Nephron (organoid): ENCODE measurements around the gene TRIO.

ENCODE experiments used
- H3K27ac Mint-ChIP-seq, 3 experiments: 2 replicates each; pipeline ENCODE4 v1.8.0; 2020; ENCODE audit warnings: mixed read lengths in 3 of 3, mild to moderate bottlenecking in 2 of 3, moderate library complexity in 1 of 3
- H3K27me3 Mint-ChIP-seq: 2 replicates; pipeline ENCODE4 v1.8.0; 2021; ENCODE audit warnings: low read depth, mild to moderate bottlenecking, moderate library complexity, mixed read lengths
- H3K36me3 Mint-ChIP-seq: 2 replicates; pipeline ENCODE4 v1.8.0; 2020; ENCODE audit warnings: low read depth, mixed read lengths
- H3K4me1 Mint-ChIP-seq: 2 replicates; pipeline ENCODE4 v1.8.0; 2020; ENCODE audit warnings: mixed read lengths
- H3K4me3 Mint-ChIP-seq, 3 experiments: 2 replicates each; pipeline ENCODE4 v1.8.0; 2020; ENCODE audit warnings: mild to moderate bottlenecking in 3 of 3, mixed read lengths in 3 of 3, moderate library complexity in 2 of 3
- H3K9me3 Mint-ChIP-seq: 2 replicates; pipeline ENCODE4 v1.8.0; 2020; ENCODE audit warnings: mixed read lengths
- TF ChIP-seq, protein P1 (sequence below), 3 experiments: fragments of 200-600 bp; sonication (generic); IDR thresholded peaks; one replicate each; pipeline ENCODE4 v1.5.0; 2021; ENCODE audit warnings: antibody characterized with exemption in 3 of 3; ENCODE audit not compliant: unreplicated experiment in 3 of 3

TRIO gene

DNA sequence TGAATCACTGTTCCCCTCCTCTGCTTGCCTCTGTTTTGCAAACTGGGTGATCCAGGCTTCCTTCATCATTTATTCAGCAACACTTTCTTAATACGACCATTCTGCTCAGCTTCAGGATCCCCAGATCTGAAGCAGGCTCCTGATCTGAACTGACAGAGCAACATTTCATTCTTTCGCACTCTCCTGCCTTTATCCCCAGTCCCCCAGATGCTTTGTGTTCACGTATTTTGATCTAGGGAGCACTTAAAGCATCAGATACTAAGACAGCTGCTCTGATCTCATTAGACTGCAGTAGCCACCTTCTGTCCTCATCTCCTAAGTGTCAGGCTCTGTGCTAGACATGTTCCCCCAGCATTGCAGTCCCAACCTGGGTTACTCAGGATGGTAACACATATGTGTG, 158.0 kb downstream of the TRIO start:
- peaks cover 40% of the 10 kb centered on the region for H3K36me3 Mint-ChIP-seq
- H3K4me3 Mint-ChIP-seq: no peak overlapping the region
- H3K27ac Mint-ChIP-seq: peak overlapping the region in 1 of 3 experiments; percentile 26
- H3K9me3 Mint-ChIP-seq: no peaks in the 10 kb centered on the region
- peaks cover 18% of the 10 kb centered on the region for H3K4me1 Mint-ChIP-seq
- TF ChIP-seq, protein P1, sequence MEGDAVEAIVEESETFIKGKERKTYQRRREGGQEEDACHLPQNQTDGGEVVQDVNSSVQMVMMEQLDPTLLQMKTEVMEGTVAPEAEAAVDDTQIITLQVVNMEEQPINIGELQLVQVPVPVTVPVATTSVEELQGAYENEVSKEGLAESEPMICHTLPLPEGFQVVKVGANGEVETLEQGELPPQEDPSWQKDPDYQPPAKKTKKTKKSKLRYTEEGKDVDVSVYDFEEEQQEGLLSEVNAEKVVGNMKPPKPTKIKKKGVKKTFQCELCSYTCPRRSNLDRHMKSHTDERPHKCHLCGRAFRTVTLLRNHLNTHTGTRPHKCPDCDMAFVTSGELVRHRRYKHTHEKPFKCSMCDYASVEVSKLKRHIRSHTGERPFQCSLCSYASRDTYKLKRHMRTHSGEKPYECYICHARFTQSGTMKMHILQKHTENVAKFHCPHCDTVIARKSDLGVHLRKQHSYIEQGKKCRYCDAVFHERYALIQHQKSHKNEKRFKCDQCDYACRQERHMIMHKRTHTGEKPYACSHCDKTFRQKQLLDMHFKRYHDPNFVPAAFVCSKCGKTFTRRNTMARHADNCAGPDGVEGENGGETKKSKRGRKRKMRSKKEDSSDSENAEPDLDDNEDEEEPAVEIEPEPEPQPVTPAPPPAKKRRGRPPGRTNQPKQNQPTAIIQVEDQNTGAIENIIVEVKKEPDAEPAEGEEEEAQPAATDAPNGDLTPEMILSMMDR (IDR thresholded peaks at IDR 0.05; ENCODE audit: unreplicated experiment in 3 of 3): no peak
- H3K27me3 Mint-ChIP-seq: no peaks in the 10 kb centered on the region

DNA sequence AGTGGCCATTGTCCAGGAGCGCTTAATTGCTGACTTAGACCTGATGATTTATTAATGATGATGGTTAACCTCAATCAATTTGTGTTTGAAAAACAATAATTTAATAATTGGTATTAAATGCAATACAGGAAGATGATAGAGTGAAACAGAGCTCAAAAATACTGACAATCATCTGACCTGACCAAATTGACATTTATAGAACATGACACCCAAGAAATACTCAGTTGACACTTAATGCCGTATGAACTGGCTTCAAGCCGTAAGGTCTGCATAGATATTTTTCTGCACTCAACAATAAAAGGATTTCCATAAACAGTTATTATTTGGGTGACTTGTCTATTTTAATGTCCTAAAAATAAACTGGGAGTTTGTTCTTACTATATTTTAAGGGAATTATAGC, 159.2 kb downstream of the TRIO start:
- Mint-ChIP-seq H3K9me3 (no peaks in the 10 kb centered on the region), H3K4me3 (no peak overlapping the region), H3K4me1 (peaks cover 11% of the 10 kb centered on the region), H3K27ac (no peak overlapping the region), H3K36me3 (peaks cover 41% of the 10 kb centered on the region), H3K27me3 (no peaks in the 10 kb centered on the region)
- TF ChIP-seq, protein P1 (IDR thresholded peaks at IDR 0.05; ENCODE audit: unreplicated experiment in 3 of 3): no peak

DNA sequence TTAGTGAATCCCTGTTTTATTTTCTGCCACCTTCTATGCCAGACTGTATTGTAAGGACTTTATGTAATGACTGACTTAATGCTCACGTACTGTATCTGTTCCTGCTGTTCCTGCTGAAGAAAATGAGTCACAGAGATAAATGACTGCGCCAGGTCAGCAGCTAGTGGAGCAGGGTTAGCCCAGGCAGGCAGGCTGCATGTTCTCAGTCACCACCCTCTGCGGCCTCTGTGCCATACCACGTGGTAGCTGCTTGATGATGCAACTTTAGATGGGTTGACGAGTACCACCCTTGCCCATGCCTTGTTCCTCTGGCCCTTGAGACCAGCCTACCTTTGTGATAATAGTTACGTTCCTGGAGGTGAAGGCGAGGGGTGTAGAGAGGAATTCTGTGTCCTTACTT, 161.9 kb downstream of the TRIO start:
- peaks cover 6% of the 10 kb centered on the region for H3K4me1 Mint-ChIP-seq
- no peaks in the 10 kb centered on the region for H3K27me3 Mint-ChIP-seq
- TF ChIP-seq, protein P1 (IDR thresholded peaks at IDR 0.05; ENCODE audit: unreplicated experiment in 3 of 3): no peak
- H3K36me3 Mint-ChIP-seq: peaks cover 54% of the 10 kb centered on the region
- no peaks in the 10 kb centered on the region for H3K9me3 Mint-ChIP-seq
- no peak overlapping the region for H3K4me3 Mint-ChIP-seq
- H3K27ac Mint-ChIP-seq: no peak overlapping the region

- H3K36me3 Mint-ChIP-seq: peaks cover 54% of the 10 kb centered on the region
- H3K4me1 Mint-ChIP-seq: peaks cover 11% of the 10 kb centered on the region
- no peak overlapping the region for H3K27ac Mint-ChIP-seq
- H3K27me3 Mint-ChIP-seq: no peaks in the 10 kb centered on the region
- no peaks in the 10 kb centered on the region for H3K9me3 Mint-ChIP-seq
- H3K4me3 Mint-ChIP-seq: no peak overlapping the region
- TF ChIP-seq, protein P1 (IDR thresholded peaks at IDR 0.05; ENCODE audit: unreplicated experiment in 3 of 3): no peak
Measured at GRCh38 chr5:14306329-14306815, 163.2 kb downstream of the TRIO start.

GRCh38 chr5:14308384-14309154, 165.4 kb downstream of the TRIO start:
- Mint-ChIP-seq H3K27ac (no peak overlapping the region), H3K9me3 (no peaks in the 10 kb centered on the region), H3K4me1 (peaks cover 33% of the 10 kb centered on the region), H3K27me3 (no peaks in the 10 kb centered on the region), H3K36me3 (peaks cover 59% of the 10 kb centered on the region), H3K4me3 (no peak overlapping the region)
- TF ChIP-seq, protein P1 (IDR thresholded peaks at IDR 0.05; ENCODE audit: unreplicated experiment in 3 of 3): no peak

DNA sequence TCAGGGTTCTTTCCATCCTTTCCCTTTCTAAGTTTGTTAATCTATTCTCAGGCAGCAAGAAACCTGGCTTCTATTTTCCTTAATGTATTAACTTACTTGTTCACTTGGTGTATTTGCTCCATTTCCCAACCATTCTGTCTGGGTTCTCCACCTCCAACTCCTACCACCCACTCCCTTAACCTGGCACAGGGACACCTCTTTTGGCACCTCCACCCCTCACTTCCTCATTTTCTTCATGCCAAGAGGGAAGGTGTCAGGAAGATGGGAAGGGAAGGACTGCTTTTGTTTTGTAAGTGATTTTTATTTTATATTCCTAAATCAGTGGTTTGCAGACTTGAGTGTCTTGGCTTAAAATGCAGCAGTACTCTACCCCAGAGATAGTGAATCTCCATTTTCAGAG, 166.1 kb downstream of the TRIO start:
- TF ChIP-seq, protein P1 (IDR thresholded peaks at IDR 0.05; ENCODE audit: unreplicated experiment in 3 of 3): no peak
- Mint-ChIP-seq H3K27me3 (no peaks in the 10 kb centered on the region), H3K36me3 (peaks cover 60% of the 10 kb centered on the region), H3K4me1 (peaks cover 39% of the 10 kb centered on the region), H3K4me3 (no peak overlapping the region), H3K27ac (no peak overlapping the region), H3K9me3 (no peaks in the 10 kb centered on the region)
